AG20443 (cell line): ENCODE results near the gene TPPP2.

Experiments used
- DNase-seq: peaks from one replicate; pipeline ENCODE4 v3.0.0; 2012; ENCODE audit warnings: low spot score, mixed read lengths

The TPPP2 gene

GRCh38 chr14:21057803-21058675 lies 28.0 kb downstream of the TPPP2 start, which contains the start of gene RNASE8:
TSS of gene RNASE8 (plus strand) at chr14:21057822. CDS start at chr14:21057893, 71 bp downstream.
- peak; percentile 49 for DNase-seq

GRCh38 chr14:21058903-21059302 lies 28.9 kb downstream of the TPPP2 start:
- DNase-seq = no peak

DNA sequence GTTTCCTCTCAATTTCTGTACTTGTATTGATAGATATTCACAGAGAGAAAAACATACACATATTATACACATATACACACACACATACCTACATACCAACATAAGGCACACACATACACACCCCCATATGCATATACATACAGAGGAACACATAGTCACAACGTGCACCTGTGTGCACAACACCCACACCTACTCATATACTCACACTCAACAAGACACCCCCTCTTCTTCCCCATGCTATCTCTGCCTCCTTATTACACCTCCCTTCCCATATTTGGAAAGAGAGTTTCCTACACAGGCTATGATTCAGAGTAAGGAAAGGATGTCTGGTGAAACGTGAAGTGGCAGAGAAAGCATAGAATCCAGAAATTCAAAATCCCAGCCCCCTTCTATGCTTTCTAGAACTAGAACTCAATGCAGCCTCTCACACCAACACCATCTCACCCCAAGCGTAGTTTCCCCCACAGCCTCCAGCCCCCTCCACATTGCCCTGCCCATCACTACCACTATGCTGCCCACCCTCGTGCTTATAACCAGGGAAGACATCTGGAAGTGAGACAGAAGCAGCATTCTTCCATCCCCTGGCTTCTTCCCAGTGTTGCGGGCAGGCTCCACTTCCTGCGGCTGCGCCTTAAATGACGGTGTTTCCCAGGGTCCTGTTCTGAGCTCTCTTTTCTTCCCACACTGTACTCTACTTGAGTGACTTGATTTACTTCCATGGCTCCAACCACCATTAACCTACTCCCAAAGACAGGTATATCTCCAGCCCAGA lies 30.0 kb downstream of the TPPP2 start:
- no peak for DNase-seq

GRCh38 chr14:21060614-21061346 lies 30.8 kb downstream of the TPPP2 start:
- no peak for DNase-seq

DNA sequence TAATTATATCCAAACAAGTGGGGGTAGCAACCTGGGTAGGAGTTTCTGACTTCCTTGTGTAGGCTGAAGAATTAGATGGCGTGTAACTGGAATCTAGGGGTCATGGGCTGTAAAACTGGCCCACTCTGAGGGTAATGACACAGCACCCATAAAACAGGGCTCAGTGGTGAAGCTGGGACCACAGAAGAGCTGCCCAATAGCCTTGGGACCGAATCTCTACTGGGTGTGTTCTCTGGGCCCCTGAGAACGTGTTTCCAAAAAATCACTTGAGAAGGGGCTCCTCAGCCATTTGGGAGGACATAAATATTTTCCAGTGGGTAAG lies 31.3 kb downstream of the TPPP2 start:
- no peak for DNase-seq

DNA sequence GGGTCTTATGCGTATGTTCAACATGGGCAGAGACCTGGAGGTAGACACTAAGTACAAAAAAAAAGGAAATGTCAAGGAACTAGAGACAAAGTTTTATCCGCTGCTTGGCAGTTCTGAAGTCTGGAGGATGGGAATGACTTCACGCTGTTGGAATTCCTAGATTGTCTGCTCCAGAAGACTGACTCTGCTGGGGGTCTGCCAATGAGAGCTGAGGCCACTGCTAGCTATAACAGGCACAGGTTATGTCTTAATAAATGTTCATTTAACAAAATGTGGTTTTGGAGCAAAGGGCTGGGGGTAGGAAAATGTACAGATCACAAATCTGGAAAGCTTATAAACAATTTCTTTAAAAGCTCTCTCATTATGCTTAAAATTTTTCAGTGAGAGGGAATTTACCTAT lies 33.5 kb downstream of the TPPP2 start:
- DNase-seq = peak; percentile 75

DNA sequence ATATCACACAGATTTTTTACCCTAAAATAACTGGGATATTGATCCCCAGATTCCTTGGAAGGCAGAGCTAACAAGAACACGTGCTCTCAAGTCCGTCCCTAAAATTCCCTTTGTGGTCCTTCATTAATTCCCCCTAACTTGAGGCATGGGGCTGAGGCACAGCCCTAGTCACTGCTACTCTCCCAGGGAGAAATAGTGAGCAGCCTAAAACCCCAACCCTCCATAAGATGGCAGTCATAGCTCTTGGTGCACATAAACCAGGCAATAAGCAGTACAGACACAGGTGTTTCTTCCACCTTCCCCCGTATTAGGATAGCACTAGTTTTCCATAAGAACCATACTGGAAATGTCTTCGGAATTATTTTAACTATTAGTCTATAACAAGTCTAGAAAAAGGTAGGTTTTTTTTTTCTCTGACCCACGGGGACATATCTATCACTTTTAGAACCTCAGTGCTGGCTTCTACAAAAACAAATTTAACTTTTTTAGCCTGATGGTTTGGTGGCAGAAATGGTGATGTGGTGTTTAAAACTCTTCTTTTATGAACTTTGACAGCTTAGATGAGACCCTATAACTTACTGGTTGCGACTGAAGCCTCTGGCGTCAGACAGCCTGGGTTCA lies 37.0 kb downstream of the TPPP2 start:
- DNase-seq = no peak

DNA sequence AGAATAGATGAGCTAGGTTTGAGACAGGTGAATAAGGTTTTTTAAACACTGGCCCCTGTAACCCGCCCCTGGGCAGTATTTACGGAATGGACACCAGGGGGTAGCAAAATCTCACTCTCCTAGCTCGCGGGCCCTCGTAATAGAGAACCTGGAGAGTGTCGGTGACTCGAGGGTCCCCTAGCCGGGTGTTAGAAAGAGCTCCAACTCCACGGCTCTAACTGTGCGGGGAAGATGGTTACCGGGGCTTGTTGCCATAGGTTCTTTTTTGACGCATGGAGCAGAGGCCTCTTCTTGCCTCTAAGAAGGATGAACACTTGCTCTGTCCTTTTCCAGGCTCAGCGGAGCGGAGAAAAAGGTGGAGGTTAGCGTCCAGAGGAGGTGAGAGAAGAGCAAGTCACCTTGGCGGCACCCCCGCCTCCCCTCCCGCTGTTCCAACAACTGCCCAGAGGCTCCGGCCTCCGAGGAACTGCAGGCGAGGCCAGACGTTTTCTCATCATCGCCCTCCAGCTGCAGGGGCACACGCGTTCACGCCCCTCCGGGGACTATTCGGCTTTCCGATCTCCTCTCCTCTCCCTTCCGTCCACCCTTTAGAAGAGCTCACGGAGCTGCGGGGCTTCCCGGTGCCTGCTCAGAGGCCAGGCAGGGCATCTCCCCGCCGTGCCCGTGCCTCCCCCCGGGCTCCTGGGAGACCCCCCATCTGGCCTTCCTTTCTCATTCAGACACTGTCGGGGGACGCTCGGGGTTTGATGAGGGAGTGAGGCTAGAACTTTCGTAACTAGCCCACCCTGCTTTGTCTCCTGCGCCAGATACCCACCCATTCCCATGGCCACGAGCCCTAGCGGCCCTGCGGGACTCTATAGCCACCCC lies 38.7 kb downstream of the TPPP2 start:
- peak; percentile 67 for DNase-seq

GRCh38 chr14:21069388-21070082 lies 39.5 kb downstream of the TPPP2 start:
- DNase-seq = peak; percentile 42

GRCh38 chr14:21070083-21070609 lies 40.1 kb downstream of the TPPP2 start, which contains the start of gene ARHGEF40:
TSS of gene ARHGEF40 (plus strand) at chr14:21070304. CDS start at chr14:21070397, 93 bp downstream.
- DNase-seq = peak; percentile 86

DNA sequence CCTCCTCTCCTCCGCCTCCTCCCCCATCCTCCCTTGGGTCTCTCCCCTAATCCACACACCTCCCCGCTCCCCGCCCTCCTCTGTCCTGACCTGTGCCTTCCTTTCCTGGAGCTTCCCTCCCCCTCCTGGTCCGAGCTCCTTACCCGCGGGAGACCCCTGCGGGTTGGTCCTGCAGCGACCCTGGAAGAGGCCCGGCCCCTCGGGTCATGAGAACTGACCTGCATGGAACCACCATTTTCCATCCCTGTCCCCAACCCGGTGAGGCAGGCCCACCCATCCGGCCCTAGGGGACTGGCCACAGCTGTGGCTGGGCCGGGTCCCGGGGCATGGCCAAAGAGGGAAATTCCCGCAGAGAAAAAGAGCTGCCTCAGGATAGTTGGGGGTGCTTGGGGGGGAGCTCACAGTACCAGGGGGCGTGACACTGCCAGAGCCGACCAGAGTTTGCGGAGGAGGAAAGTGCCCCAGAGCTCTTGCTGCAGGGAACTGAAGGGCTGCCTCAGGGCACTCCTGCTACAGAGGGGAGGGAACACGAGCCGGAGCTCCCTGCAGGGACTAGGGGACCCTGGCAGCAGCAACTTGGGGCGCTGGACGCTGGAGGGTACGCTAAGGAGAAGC lies 40.7 kb downstream of the TPPP2 start:
- peak; percentile 51 for DNase-seq

DNA sequence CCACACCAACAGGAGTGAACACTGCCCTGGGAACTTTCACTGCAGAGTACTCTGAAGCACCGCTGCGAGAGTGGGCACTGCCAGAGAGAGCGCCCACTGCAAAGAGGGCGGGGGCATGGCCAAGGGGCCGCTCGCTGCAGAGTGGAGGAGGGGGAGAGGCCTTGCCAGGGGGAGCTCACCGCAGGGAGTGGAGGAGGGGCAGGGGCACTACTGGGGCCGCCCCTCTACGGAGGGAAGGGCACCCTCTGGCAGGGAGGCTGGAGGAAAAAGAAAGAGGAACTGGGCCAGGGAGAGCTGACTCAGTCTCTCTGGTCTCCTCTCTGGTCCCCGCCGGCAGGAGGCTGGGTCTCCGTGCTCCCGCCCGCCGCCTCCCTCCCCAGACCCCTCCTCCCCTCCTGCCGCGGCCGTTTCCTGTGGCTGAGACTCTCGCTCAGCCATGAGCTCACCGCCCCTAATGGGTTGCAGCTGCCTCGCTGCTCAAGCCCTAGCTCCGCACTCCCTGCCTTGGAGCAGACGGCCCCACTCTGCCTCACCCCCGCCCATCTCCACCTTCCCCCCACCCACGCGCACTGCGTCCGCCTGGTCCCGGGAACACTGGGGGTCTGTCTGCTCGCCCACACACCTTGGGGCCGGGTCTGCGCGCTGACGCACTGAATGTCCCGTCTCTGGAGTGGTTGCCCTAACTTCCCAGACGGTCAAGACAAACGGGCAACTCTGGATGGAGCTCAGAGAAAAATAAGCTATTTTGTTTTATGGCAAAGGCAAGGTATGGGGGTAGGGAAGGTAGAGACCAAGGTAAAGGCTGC lies 41.4 kb downstream of the TPPP2 start:
- DNase-seq = peak; percentile 95

- DNase-seq = peak; percentile 74
These were observed 42.0 kb downstream of the TPPP2 start for GRCh38 chr14:21072031-21072473.

DNA sequence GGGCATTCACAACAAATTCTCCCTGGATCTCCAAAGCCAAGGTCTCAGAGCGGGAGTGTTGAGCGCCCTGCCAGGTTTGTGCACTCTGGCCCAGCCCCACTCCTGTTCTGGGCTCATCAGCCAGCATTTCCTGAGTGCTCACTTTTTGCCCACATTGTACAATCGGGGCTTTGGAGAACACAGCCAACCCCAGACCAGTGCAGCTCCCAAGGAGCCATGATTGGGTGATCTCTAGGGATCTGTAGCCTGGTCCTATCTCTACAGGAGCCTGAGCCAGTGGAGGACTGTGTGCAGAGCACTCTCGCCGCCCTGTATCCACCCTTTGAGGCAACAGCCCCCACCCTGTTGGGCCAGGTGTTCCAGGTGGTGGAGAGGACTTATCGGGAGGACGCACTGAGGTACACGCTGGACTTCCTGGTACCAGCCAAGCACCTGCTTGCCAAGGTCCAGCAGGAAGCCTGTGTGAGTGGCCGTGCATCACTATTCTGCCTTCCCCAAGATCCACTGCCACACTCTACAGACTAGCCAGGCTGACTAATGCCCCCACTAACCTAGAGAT lies 42.8 kb downstream of the TPPP2 start:
- DNase-seq = no peak

GRCh38 chr14:21073921-21074320 lies 43.9 kb downstream of the TPPP2 start:
- DNase-seq = no peak

DNA sequence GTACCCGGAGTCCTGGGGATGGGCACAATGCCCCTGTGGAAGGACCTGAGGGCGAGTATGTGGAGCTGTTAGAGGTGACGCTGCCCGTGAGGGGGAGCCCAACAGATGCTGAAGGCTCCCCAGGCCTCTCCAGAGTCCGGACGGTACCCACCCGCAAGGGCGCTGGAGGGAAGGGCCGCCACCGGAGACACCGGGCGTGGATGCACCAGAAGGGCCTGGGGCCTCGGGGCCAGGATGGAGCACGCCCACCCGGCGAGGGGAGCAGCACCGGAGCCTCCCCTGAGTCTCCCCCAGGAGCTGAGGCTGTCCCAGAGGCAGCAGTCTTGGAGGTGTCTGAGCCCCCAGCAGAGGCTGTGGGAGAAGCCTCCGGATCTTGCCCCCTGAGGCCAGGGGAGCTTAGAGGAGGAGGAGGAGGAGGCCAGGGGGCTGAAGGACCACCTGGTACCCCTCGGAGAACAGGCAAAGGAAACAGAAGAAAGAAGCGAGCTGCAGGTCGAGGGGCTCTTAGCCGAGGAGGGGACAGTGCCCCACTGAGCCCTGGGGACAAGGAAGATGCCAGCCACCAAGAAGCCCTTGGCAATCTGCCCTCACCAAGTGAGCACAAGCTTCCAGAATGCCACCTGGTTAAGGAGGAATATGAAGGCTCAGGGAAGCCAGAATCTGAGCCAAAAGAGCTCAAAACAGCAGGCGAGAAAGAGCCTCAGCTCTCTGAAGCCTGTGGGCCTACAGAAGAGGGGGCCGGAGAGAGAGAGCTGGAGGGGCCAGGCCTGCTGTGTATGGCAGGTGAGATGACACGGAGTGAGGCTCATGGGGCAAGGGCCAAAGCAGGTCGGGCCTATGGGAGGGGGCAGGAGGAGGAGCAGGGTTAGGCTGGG lies 44.6 kb downstream of the TPPP2 start:
- no peak for DNase-seq

GRCh38 chr14:21075719-21076437 lies 45.9 kb downstream of the TPPP2 start:
- no peak for DNase-seq
